ENCODE data around the gene CCL27.

Gene CCL27

GRCh38 chr9:34662526-34663302 lies at the start of gene CCL27:
Gene CCL27 (minus strand): TSS chr9:34662657. CDS start chr9:34662633, 24 bp downstream.
- no peaks in the 10 kb centered on the region for H3K9me3 Mint-ChIP-seq
- H3K4me1 Mint-ChIP-seq, result peaks cover 41% of the 10 kb centered on the region
- no peak for DNase-seq
- no peak for TF ChIP-seq CTCF (IDR thresholded peaks at IDR 0.05)
- no peak within 1 kb of the TSS for H3K4me3 Mint-ChIP-seq
- no peak within 1 kb of the TSS for H3K27ac Mint-ChIP-seq
- peaks cover 6% of the 10 kb centered on the region for H3K27me3 Mint-ChIP-seq (ENCODE audit: low read depth, poor library complexity)
- peaks cover 19% of the 10 kb centered on the region for H3K36me3 Mint-ChIP-seq (ENCODE audit: low read depth)

- H3K4me1 Mint-ChIP-seq, result no peaks in the 10 kb centered on the region
- no peak for TF ChIP-seq CTCF (IDR thresholded peaks at IDR 0.05)
- no peak overlapping the region for H3K4me3 Mint-ChIP-seq
- H3K9me3 Mint-ChIP-seq, result peaks cover 17% of the 10 kb centered on the region
- no peak for DNase-seq
- no peak overlapping the region for H3K27ac Mint-ChIP-seq
- H3K27me3 Mint-ChIP-seq (ENCODE audit: low read depth, poor library complexity), result peaks cover 22% of the 10 kb centered on the region
- peaks cover 11% of the 10 kb centered on the region for H3K36me3 Mint-ChIP-seq (ENCODE audit: low read depth)
These were observed 49.7 kb upstream of the CCL27 start for GRCh38 chr9:34712140-34712539.

- TF ChIP-seq CTCF (IDR thresholded peaks at IDR 0.05), result no peak
- H3K4me3 Mint-ChIP-seq, result no peak within 1 kb of the TSS
- H3K27me3 Mint-ChIP-seq (ENCODE audit: low read depth, poor library complexity), result peaks cover 29% of the 10 kb centered on the region
- peak within 1 kb of the TSS; percentile 50 for H3K27ac Mint-ChIP-seq
- peaks cover 11% of the 10 kb centered on the region for H3K36me3 Mint-ChIP-seq (ENCODE audit: low read depth)
- peaks cover 17% of the 10 kb centered on the region for H3K9me3 Mint-ChIP-seq
- DNase-seq, result no peak
- no peaks in the 10 kb centered on the region for H3K4me1 Mint-ChIP-seq
These were observed 47.6 kb upstream of the CCL27 start, which contains the start of gene CCL21 for GRCh38 chr9:34710023-34710422. Gene CCL21 (minus strand): TSS chr9:34710136. CDS start chr9:34710066, 70 bp downstream.

GRCh38 chr9:34709196-34709978 lies 46.9 kb upstream of the CCL27 start:
- no peak overlapping the region for H3K27ac Mint-ChIP-seq
- peaks cover 11% of the 10 kb centered on the region for H3K36me3 Mint-ChIP-seq (ENCODE audit: low read depth)
- peaks cover 26% of the 10 kb centered on the region for H3K27me3 Mint-ChIP-seq (ENCODE audit: low read depth, poor library complexity)
- peaks cover 17% of the 10 kb centered on the region for H3K9me3 Mint-ChIP-seq
- no peaks in the 10 kb centered on the region for H3K4me1 Mint-ChIP-seq
- H3K4me3 Mint-ChIP-seq, result no peak overlapping the region
- no peak for DNase-seq
- no peak for TF ChIP-seq CTCF (IDR thresholded peaks at IDR 0.05)

- H3K4me3 Mint-ChIP-seq, result no peak overlapping the region
- peaks cover 6% of the 10 kb centered on the region for H3K36me3 Mint-ChIP-seq (ENCODE audit: low read depth)
- no peak for TF ChIP-seq CTCF (IDR thresholded peaks at IDR 0.05)
- no peak overlapping the region for H3K27ac Mint-ChIP-seq
- DNase-seq, result no peak
- H3K4me1 Mint-ChIP-seq, result peaks cover 1% of the 10 kb centered on the region
- H3K27me3 Mint-ChIP-seq (ENCODE audit: low read depth, poor library complexity), result peaks cover 25% of the 10 kb centered on the region
- H3K9me3 Mint-ChIP-seq, result peaks cover 6% of the 10 kb centered on the region
These were observed 44.7 kb upstream of the CCL27 start for GRCh38 chr9:34707130-34707529.
